Measurements from ENCODE around the gene RAB1A. TPM values are rescaled to one million over a fixed set of nuclear protein-coding genes. Genes with fewer than 3 reads are reported as not detected.

The RAB1A gene
- total RNA-seq, 4 donors from 2014 or later: 78.5 to 153 (median 103) TPM

GRCh38 chr2:65120990-65121693 lies 8.8 kb downstream of the RAB1A start:
- no peak for DNase-seq
- no peak for TF ChIP-seq CTCF (IDR thresholded peaks at IDR 0.05)
- TF ChIP-seq POLR2A (IDR thresholded peaks at IDR 0.05): no peak
- Histone ChIP-seq H3K36me3 (no peaks in the 10 kb centered on the region), H3K4me3 (no peak overlapping the region), H3K4me1 (no peaks in the 10 kb centered on the region), H3K27ac (no peak overlapping the region), H3K9me3 (no peaks in the 10 kb centered on the region), H3K27me3 (no peaks in the 10 kb centered on the region)
- intact Hi-C loops (cut with DNase I; ENCODE audit: low total_unique reads): no loop called here

- H3K4me1 ChIP-seq: no peaks in the 10 kb centered on the region
Observed at GRCh38 chr2:65116645-65117044, 13.3 kb downstream of the RAB1A start.

DNA sequence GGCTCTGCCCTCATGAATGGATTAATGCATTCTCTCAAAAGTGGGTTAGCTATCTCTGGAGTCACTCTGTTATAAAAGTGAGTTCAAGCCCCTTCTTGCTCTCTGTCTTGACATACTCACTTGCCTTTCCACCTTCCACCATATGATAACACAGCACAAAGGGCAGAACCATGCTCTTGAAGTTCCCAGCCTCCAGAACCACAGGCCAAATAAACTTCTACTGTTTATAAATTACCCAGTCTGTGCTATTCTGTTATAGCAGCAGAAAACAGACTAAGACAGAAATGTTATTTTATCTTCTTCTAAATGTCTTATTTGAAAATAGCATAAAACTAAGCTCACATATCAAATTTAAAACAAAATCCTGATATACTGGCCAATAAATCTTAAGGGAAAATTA lies 15.0 kb downstream of the RAB1A start:
- intact Hi-C loops (cut with DNase I; ENCODE audit: low total_unique reads): no loop called here
- H3K4me1 ChIP-seq: no peaks in the 10 kb centered on the region

More at GRCh38 chr2:65116645-65117044, 13.3 kb downstream of the RAB1A start:
- Histone ChIP-seq H3K36me3 (no peaks in the 10 kb centered on the region), H3K27ac (no peak overlapping the region), H3K9me3 (no peaks in the 10 kb centered on the region), H3K27me3 (no peaks in the 10 kb centered on the region), H3K4me3 (no peak overlapping the region)
- TF ChIP-seq POLR2A (IDR thresholded peaks at IDR 0.05) (no peak), CTCF (IDR thresholded peaks at IDR 0.05) (no peak)
- DNase-seq: no peak
- intact Hi-C loops (cut with DNase I; ENCODE audit: low total_unique reads): no loop called here

DNA sequence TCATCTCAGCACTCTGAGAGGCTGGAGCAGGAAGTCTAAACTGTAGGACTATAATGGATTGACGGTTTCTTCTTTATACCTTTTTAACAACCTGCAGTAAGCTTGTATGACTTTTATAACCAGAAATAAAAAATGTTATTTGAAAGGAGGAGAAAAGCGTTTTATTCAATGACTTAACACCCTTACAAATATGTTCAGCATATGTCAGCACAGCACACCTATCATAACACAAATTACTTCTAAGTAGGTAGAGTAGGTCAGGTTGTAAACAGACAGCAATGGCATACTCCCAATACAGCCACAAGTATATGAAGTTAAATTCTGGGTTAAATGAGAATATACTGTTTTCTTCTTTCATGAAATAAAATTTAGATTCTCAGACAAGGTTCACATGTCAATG lies 16.1 kb downstream of the RAB1A start:
- no peaks in the 10 kb centered on the region for H3K36me3 ChIP-seq
- no peaks in the 10 kb centered on the region for H3K4me1 ChIP-seq
- intact Hi-C loops (cut with DNase I; ENCODE audit: low total_unique reads): no loop called here
- no peak for DNase-seq
- no peaks in the 10 kb centered on the region for H3K27me3 ChIP-seq
- H3K27ac ChIP-seq: no peak overlapping the region
- no peak overlapping the region for H3K4me3 ChIP-seq
- no peaks in the 10 kb centered on the region for H3K9me3 ChIP-seq
- TF ChIP-seq CTCF (IDR thresholded peaks at IDR 0.05) (no peak), POLR2A (IDR thresholded peaks at IDR 0.05) (no peak)

More for the DNA sequence above, 15.0 kb downstream of the RAB1A start:
- Histone ChIP-seq H3K27me3 (no peaks in the 10 kb centered on the region), H3K36me3 (no peaks in the 10 kb centered on the region), H3K9me3 (no peaks in the 10 kb centered on the region), H3K4me3 (no peak overlapping the region), H3K27ac (no peak overlapping the region)
- no peak for TF ChIP-seq CTCF (IDR thresholded peaks at IDR 0.05)
- TF ChIP-seq POLR2A (IDR thresholded peaks at IDR 0.05): no peak
- no peak for DNase-seq

DNA sequence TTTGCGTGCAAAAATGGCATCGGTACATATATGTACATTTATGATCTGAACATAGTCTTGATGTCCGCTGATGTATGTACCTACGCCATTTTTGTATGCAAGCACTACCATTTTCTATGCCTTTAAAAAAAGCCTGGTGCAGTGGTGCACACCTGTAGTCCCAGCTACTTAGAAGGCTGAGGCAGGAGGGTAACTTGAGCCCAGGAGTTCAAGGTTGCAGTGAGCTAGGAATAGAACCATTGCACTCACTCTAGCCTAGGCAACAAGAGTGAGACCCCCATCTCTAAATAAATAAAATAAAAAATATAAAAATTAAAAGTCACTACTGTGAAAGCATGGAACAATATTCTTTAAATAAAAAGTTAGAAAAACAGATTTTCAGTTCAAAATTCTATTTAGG lies 16.7 kb downstream of the RAB1A start:
- Histone ChIP-seq H3K9me3 (no peaks in the 10 kb centered on the region), H3K4me3 (no peak overlapping the region), H3K4me1 (no peaks in the 10 kb centered on the region), H3K36me3 (no peaks in the 10 kb centered on the region), H3K27ac (no peak overlapping the region), H3K27me3 (no peaks in the 10 kb centered on the region)
- no peak for DNase-seq
- intact Hi-C loops (cut with DNase I; ENCODE audit: low total_unique reads): no loop called here
- TF ChIP-seq CTCF (IDR thresholded peaks at IDR 0.05): no peak
- no peak for TF ChIP-seq POLR2A (IDR thresholded peaks at IDR 0.05)

Measured in uterus (tissue), 4 donors.